Loucy (cell line): ENCODE data around the gene DNAH5.

Source experiments
- H2AFZ ChIP-seq: fragments of 200-600 bp; sonication (generic); 2 replicates; pipeline ENCODE4 v1.6.0; 2016; ENCODE audit warnings: antibody characterized with exemption, mild to moderate bottlenecking, low read length, moderate library complexity
- H3F3A ChIP-seq: fragments of 200-600 bp; 2 replicates; pipeline ENCODE4 v1.6.0; 2016; ENCODE audit warnings: antibody characterized with exemption, low read depth, mild to moderate bottlenecking
- H3K27me3 ChIP-seq: fragments of 200-600 bp; sonication (generic); 2 replicates; pipeline ENCODE4 v1.6.1; 2014; ENCODE audit warnings: low read length, mild to moderate bottlenecking; ENCODE audit not compliant: insufficient read depth, poor library complexity, severe bottlenecking
- H3K36me3 ChIP-seq: fragments of 200-600 bp; sonication (generic); 2 replicates; pipeline ENCODE4 v1.6.1; 2016; ENCODE audit warnings: low read length; ENCODE audit not compliant: insufficient read depth
- H3K4me1 ChIP-seq: fragments of 200-600 bp; sonication (generic); 2 replicates; pipeline ENCODE4 v1.5.1; 2014; ENCODE audit warnings: low read length, mild to moderate bottlenecking; ENCODE audit not compliant: insufficient read depth, poor library complexity, severe bottlenecking
- H3K4me2 ChIP-seq: fragments of 200-600 bp; sonication (generic); 2 replicates; pipeline ENCODE4 v1.6.0; 2014; ENCODE audit warnings: antibody characterized with exemption, low read length, low read depth, mild to moderate bottlenecking; ENCODE audit not compliant: poor library complexity, severe bottlenecking
- H3K4me3 ChIP-seq: fragments of 200-600 bp; sonication (generic); 2 replicates; pipeline ENCODE4 v1.5.1; 2014; ENCODE audit warnings: low read length, mild to moderate bottlenecking, mixed read lengths; ENCODE audit not compliant: poor library complexity, severe bottlenecking
- H3K79me2 ChIP-seq: fragments of 200-600 bp; sonication (generic); 2 replicates; pipeline ENCODE4 v1.6.1; 2014; ENCODE audit warnings: low read length; ENCODE audit not compliant: insufficient read depth
- H3K9ac ChIP-seq: fragments of 200-600 bp; sonication (generic); 2 replicates; pipeline ENCODE4 v1.6.0; 2014; ENCODE audit warnings: mild to moderate bottlenecking, low read depth, low read length, moderate library complexity; ENCODE audit not compliant: poor library complexity, severe bottlenecking
- H3K9me2 ChIP-seq: fragments of 200-600 bp; sonication (generic); replicated peaks from 2 replicates; pipeline ENCODE4 v1.6.1; 2016; ENCODE audit warnings: low read depth, low read length, mixed read lengths
- H3K9me3 ChIP-seq: fragments of 200-600 bp; sonication (generic); 2 replicates; pipeline ENCODE4 v1.6.1; 2014; ENCODE audit warnings: mild to moderate bottlenecking, antibody characterized with exemption, low read length, low read depth; ENCODE audit not compliant: insufficient read depth
- H4K20me1 ChIP-seq: fragments of 200-600 bp; sonication (generic); 2 replicates; pipeline ENCODE4 v1.6.0; 2014; ENCODE audit warnings: antibody characterized with exemption, low read length, mild to moderate bottlenecking; ENCODE audit not compliant: insufficient read depth, poor library complexity, severe bottlenecking
- EZH2phosphoT487 ChIP-seq: fragments of 200-600 bp; IDR thresholded peaks from 2 replicates; pipeline ENCODE4 v1.6.1; 2018; ENCODE audit warnings: antibody characterized with exemption, mild to moderate bottlenecking, moderate library complexity, borderline replicate concordance
- TF ChIP-seq, protein P1 (sequence below): fragments of 200-600 bp; sonication (generic); conservative IDR thresholded peaks from 2 replicates; pipeline ENCODE4 v1.5.1; 2014; ENCODE audit warnings: mild to moderate bottlenecking, antibody characterized with exemption, low read length

The DNAH5 gene

DNA sequence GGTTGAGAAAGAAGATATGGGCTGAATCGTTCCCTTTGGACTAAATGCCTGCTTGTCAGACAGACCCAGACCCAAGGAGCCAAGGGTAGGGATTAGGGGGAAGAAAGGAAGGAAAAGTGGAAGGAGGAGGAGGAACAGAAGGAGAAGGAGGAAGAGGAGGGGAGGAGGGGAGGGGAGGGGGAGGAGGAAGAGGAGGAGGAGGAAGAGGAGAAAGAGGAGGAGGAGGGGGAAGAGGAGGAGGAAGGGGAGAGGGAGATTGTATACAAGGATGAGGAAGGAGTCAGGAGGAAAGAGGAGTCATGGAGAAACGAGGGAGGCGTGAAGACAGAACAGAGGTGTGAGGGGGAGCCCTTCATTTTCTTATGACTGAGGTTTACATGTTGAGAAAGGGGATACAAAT lies 46.9 kb upstream of the DNAH5 start:
- Histone ChIP-seq H3K4me1 (no peaks in the 10 kb centered on the region), H3K9ac (no peak overlapping the region), H3K4me3 (no peak overlapping the region), H3K79me2 (no peaks in the 10 kb centered on the region), H3K27me3 (no peaks in the 10 kb centered on the region), H3F3A (no peaks in the 10 kb centered on the region), H2AFZ (peak overlapping the region; percentile 82; the same call in 1 of the 2 replicates), H3K9me3 (no peaks in the 10 kb centered on the region), H3K9me2 (no peaks in the 10 kb centered on the region), H3K4me2 (no peak overlapping the region), H3K36me3 (no peaks in the 10 kb centered on the region), H4K20me1 (no peaks in the 10 kb centered on the region)
- TF ChIP-seq, protein P1, sequence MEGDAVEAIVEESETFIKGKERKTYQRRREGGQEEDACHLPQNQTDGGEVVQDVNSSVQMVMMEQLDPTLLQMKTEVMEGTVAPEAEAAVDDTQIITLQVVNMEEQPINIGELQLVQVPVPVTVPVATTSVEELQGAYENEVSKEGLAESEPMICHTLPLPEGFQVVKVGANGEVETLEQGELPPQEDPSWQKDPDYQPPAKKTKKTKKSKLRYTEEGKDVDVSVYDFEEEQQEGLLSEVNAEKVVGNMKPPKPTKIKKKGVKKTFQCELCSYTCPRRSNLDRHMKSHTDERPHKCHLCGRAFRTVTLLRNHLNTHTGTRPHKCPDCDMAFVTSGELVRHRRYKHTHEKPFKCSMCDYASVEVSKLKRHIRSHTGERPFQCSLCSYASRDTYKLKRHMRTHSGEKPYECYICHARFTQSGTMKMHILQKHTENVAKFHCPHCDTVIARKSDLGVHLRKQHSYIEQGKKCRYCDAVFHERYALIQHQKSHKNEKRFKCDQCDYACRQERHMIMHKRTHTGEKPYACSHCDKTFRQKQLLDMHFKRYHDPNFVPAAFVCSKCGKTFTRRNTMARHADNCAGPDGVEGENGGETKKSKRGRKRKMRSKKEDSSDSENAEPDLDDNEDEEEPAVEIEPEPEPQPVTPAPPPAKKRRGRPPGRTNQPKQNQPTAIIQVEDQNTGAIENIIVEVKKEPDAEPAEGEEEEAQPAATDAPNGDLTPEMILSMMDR, result no peak
- TF ChIP-seq EZH2phosphoT487, result no peak

DNA sequence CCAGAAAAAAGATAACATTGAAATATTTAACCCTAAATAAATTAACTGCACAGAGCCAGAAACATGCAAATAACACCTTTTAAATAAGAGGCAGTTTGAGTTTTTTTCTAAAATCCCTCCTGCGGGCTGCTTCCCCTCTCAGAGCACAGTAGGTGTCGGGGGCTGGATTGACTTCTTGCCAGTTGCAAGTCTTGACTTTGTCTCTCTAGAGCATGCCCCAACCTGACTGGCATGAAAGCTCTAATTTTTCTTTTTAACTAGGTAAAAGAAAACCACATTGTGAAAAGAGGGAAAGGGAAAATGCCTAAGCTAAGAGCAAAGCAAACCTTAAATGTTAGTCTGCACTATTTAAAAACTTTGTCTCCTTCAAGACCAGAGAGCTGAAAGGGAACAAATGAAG lies 46.4 kb upstream of the DNAH5 start:
- H3K79me2 ChIP-seq, result no peaks in the 10 kb centered on the region
- no peaks in the 10 kb centered on the region for H3K36me3 ChIP-seq
- no peaks in the 10 kb centered on the region for H3K4me1 ChIP-seq
- H3K9ac ChIP-seq, result no peak overlapping the region
- TF ChIP-seq EZH2phosphoT487, result no peak
- TF ChIP-seq, protein P1, result no peak
- H4K20me1 ChIP-seq, result no peaks in the 10 kb centered on the region
- H3F3A ChIP-seq, result no peaks in the 10 kb centered on the region
- H3K9me2 ChIP-seq, result no peaks in the 10 kb centered on the region
- no peak overlapping the region for H3K4me3 ChIP-seq
- H3K27me3 ChIP-seq, result no peaks in the 10 kb centered on the region
- peak overlapping the region; percentile 82; the same call in 1 of the 2 replicates for H2AFZ ChIP-seq
- no peak overlapping the region for H3K4me2 ChIP-seq
- no peaks in the 10 kb centered on the region for H3K9me3 ChIP-seq

DNA sequence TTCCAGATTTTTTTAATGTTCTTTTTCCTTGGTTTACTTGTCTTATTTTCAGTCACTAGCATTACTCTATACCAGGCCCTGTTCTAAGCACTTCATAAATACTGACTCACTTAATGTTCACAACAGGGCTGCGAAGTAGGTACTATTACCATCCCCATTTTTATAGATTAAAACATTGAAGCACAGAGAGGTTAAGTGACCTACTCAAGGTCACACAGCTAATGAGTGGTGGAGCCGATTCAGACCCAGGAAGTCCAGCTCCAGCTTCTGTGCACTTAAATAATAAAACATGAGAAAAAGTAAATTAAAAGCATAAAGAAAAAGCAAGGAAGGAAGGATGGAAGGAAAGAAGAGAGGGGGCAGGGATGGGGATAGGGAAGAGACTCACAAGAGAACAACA lies 45.3 kb upstream of the DNAH5 start:
- no peak for TF ChIP-seq EZH2phosphoT487
- TF ChIP-seq, protein P1, result no peak
- Histone ChIP-seq H3K4me1 (no peaks in the 10 kb centered on the region), H3K79me2 (no peaks in the 10 kb centered on the region), H3K9ac (no peak overlapping the region), H2AFZ (no peak overlapping the region), H3K9me2 (no peaks in the 10 kb centered on the region), H3K9me3 (no peaks in the 10 kb centered on the region), H3K4me2 (no peak overlapping the region), H3K27me3 (no peaks in the 10 kb centered on the region), H3F3A (no peaks in the 10 kb centered on the region), H4K20me1 (no peaks in the 10 kb centered on the region), H3K4me3 (no peak overlapping the region), H3K36me3 (no peaks in the 10 kb centered on the region)
